ENCODE data around the gene ABCF2. TPM values are rescaled to one million over a fixed set of nuclear protein-coding genes. Genes with fewer than 3 reads are reported as not detected.

Gene ABCF2
- total RNA-seq, 1 donor from 2014 or later, result 37.8 TPM

DNA sequence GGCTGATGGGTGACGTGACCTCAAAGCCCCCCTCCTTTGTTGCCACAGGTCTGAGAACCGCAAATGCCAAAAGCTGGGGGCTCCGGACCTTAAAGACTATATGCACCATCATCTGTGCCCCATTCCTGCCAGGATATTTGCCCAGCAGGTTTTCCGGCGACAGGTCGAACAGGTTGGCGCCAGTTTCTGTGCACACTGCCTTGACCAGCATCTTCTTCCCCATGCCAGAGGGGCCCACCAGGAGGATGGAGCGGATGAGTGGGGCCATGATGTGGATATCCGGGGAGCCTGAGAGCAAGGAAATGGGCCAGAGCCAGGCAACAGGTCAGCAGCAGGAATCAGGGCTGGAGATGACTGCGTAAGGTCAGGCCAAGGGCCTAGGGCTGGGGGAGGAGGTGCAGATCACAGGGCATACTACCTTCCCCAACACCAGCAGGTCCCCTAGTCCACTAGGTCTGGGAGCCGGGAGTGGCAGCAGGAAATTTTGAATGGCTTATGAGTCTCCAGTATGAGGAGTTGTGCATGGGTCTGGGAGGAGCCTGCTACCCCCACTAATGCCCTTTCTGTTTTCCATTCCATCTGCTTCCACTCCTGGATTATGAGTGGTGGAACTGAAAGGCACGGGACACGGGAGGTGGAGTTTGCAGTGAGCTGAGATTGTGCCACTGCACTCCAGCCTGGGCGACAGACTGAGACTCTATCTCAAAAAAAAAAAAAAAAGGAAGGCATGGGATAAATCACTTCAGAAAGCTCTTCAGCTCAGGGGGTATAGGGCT, 33.6 kb downstream of the ABCF2 start:
- no peak overlapping the region for H3K4me3 ChIP-seq (ENCODE audit: low read depth, low read length)
- TF ChIP-seq, protein P1, sequence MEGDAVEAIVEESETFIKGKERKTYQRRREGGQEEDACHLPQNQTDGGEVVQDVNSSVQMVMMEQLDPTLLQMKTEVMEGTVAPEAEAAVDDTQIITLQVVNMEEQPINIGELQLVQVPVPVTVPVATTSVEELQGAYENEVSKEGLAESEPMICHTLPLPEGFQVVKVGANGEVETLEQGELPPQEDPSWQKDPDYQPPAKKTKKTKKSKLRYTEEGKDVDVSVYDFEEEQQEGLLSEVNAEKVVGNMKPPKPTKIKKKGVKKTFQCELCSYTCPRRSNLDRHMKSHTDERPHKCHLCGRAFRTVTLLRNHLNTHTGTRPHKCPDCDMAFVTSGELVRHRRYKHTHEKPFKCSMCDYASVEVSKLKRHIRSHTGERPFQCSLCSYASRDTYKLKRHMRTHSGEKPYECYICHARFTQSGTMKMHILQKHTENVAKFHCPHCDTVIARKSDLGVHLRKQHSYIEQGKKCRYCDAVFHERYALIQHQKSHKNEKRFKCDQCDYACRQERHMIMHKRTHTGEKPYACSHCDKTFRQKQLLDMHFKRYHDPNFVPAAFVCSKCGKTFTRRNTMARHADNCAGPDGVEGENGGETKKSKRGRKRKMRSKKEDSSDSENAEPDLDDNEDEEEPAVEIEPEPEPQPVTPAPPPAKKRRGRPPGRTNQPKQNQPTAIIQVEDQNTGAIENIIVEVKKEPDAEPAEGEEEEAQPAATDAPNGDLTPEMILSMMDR (conservative IDR thresholded peaks at IDR 0.05; ENCODE audit: low read depth, low read length), result no peak

DNA sequence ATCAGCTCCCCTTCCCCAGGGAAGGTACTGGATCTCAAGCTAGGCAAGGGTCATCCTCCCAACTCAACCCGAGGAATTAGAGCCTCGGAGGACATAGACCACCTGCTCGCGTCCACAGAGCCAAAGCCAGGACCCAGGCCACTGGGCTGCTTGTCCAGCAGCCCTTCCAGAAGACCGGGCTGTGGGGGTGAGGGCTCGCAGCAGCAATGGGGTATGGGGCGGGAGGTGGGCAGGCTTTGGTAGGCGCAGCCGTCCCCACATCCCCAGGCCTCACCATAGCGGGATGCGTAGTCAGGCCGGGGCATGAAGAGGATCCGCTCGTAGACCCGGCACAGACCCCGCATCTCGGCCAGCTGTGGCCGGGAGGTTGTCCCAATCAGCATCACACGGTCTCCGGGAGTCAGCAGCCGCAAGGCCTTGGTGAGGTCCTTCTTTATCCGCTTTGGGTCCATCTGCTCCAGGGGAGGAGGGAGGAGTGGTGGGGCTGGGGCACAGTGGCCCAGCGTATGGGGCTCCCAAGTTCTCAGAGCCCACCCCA, 34.9 kb downstream of the ABCF2 start:
- DNase-seq (ENCODE audit: low read depth), result no peak
- H3K4me3 ChIP-seq (ENCODE audit: low read depth, low read length), result no peak overlapping the region
- TF ChIP-seq, protein P1 (conservative IDR thresholded peaks at IDR 0.05; ENCODE audit: low read depth, low read length), result no peak

More for the DNA sequence above, 33.6 kb downstream of the ABCF2 start:
- DNase-seq (ENCODE audit: low read depth), result no peak

DNA sequence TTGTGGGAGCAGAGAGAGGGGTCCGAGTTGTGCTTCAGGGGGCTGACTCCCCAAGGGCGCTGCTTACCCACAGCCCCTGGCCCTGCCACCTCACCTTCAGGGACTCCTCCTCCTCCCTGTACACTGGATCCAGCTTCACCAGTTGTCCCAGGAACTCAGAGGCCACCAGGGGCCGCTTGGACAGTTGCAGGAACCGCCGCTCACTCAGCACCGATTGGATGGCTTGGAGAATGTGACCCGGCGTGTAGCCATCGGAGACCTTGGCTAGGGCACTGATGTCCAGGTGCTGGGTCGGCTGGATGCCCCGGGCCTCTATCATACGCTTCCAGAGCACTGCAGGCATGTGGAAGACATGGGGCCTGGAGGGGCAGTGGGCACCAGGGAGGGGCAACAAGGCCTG, 35.5 kb downstream of the ABCF2 start:
- TF ChIP-seq, protein P1 (conservative IDR thresholded peaks at IDR 0.05; ENCODE audit: low read depth, low read length), result no peak

DNA sequence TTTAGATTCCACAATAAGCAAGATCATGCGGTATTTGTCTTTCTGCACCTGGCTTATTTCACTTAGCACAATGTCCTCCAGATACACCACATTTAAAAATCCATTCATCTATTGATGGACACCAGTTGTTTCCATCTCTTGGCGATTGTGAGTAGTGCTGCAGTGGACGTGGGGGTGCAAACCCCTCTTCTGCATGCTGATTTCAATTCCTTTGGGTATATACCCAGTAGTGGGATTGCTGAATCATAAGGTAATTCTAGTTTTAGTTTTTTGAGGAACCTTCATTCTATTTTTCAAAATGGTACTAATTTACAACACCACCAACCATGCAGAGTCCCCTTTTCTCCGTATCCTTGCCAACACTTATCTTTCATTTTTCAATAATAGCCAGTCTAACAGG, 38.0 kb downstream of the ABCF2 start:
- no peak for DNase-seq (ENCODE audit: low read depth)
- TF ChIP-seq, protein P1 (conservative IDR thresholded peaks at IDR 0.05; ENCODE audit: low read depth, low read length), result no peak
- H3K4me3 ChIP-seq (ENCODE audit: low read depth, low read length), result no peak overlapping the region

More for the DNA sequence above, 35.5 kb downstream of the ABCF2 start:
- DNase-seq (ENCODE audit: low read depth), result no peak
- no peak overlapping the region for H3K4me3 ChIP-seq (ENCODE audit: low read depth, low read length)

DNA sequence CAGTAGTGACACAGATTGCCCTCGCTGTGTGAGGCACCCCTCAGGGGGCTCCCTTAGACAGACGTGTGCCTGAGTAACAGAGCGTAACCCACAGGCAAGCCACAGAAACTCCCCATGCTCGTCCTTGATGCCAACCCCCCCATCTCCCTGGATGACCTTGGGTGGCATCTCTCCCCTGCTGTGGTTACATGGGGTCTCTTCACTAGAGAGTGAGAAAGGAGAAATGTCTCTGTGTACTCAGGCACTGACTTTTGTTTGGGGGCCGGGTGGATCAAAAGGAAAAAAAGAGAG, 38.8 kb downstream of the ABCF2 start:
- TF ChIP-seq, protein P1 (conservative IDR thresholded peaks at IDR 0.05; ENCODE audit: low read depth, low read length), result no peak
- H3K4me3 ChIP-seq (ENCODE audit: low read depth, low read length), result no peak overlapping the region
- no peak for DNase-seq (ENCODE audit: low read depth)

DNA sequence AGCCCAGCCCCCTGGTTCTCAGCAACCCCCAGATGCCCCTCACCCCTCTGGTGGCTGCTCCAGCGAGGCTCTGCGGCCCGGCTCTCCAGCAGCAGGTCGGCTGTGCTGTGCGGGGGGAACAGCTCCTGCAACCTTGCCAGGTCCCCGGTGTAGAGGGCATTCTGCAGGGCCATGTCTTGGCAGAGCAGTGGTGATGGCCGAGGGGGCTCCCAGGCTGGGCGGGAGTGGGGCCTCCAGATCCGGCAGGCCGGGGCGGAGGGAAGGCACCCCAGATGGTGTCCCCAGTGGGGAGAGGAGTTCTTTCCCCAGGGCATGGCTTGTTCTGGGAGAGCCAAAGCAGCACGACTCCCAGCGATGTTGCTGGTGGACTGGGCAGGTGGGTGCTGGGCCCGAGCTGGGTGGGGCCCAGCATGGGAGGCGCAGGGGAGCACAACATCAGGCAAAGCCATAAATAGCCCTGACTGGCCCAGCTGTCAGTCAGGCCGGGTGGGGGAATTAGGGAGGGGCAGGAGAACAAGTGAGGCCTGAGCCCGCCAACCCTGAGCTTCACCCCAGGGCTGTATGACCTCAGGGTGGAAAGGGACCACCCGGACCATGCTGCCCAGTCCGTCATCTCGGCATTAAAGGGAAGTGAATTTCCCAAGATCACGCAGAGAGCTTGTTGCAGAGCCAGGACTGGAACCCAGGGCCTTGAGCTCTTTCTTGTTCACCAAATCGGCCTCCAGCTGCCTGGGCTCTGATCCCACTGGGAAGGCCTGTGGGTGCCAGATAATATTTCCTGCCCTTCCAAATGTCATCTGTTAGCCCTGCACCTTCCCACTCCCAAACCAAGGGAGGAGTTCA, 39.4 kb downstream of the ABCF2 start:
- TF ChIP-seq, protein P1 (conservative IDR thresholded peaks at IDR 0.05; ENCODE audit: low read depth, low read length), result no peak
- no peak for DNase-seq (ENCODE audit: low read depth)
- no peak overlapping the region for H3K4me3 ChIP-seq (ENCODE audit: low read depth, low read length)

Data from epithelial cell of proximal tubule (primary cell).